CD4-positive, alpha-beta T cell (primary cell): ENCODE data around the gene FLRT1. TPM values are rescaled to one million over a fixed set of nuclear protein-coding genes. Genes with fewer than 3 reads are reported as not detected.

Experiments
- ATAC-seq: fragments of 200-7000 bp; cut with Tn5 transposase; one replicate; pipeline ENCODE4 v1.10.0; 2022; ENCODE audit warnings: mild to moderate bottlenecking; ENCODE audit not compliant: poor library complexity
- CTCF ChIA-PET: fragments of 350-600 bp; sonication (Branson Sonifier 250); formaldehyde crosslinking; loops from one replicate; lab custom pipeline; 2021; ENCODE audit warnings: antibody characterized with exemption, inconsistent platforms; lab: Charles Lee
- POLR2A ChIA-PET: fragments of 350-600 bp; sonication (Branson Sonifier 250); formaldehyde crosslinking; loops from one replicate; lab custom pipeline; 2021; ENCODE audit warnings: antibody characterized with exemption, inconsistent platforms; lab: Charles Lee
- DNase-seq, 14 experiments: peaks; one replicate each; pipeline ENCODE4 v3.0.0-alpha.2; 2013 to 2020; ENCODE audit warnings: mixed read lengths in 2 of 14
- H3K27ac ChIP-seq, 2 donors: one replicate each; pipeline versions ENCODE4 v1.5.1 to v1.7.0; 2013; ENCODE audit warnings: low read length in 2 of 2, low read depth in 1 of 2, mild to moderate bottlenecking in 1 of 2
- H3K27me3 ChIP-seq, 2 experiments: 1 replicate in 1 of 2; 2 replicates in 1 of 2; pipeline versions ENCODE4 v1.6.1 to v1.7.0; 2013; ENCODE audit warnings: low read length in 2 of 2, control low read depth in 1 of 2, mild to moderate bottlenecking in 1 of 2, moderate library complexity in 1 of 2; ENCODE audit not compliant: insufficient read depth in 2 of 2, control insufficient read depth in 1 of 2
- H3K36me3 ChIP-seq: one replicate; pipeline ENCODE4 v1.6.1; 2013; ENCODE audit warnings: low read length, control low read depth; ENCODE audit not compliant: insufficient read depth
- H3K4me1 ChIP-seq: one replicate; pipeline ENCODE4 v1.6.1; 2013; ENCODE audit warnings: low read length, control low read depth; ENCODE audit not compliant: insufficient read depth
- H3K4me3 ChIP-seq: one replicate; pipeline ENCODE4 v1.5.1; 2013; ENCODE audit warnings: mild to moderate bottlenecking, low read length, moderate library complexity
- H3K9me3 ChIP-seq, 2 experiments: 1 replicate in 1 of 2; 2 replicates in 1 of 2; pipeline versions ENCODE4 v1.6.1 to v1.7.0; 2013; ENCODE audit warnings: low read length in 2 of 2, mild to moderate bottlenecking in 2 of 2, control low read depth in 1 of 2, moderate library complexity in 1 of 2; ENCODE audit not compliant: control insufficient read depth in 1 of 2, insufficient read depth in 1 of 2
- H3K27ac Mint-ChIP-seq: one replicate; pipeline ENCODE4 v1.8.0; 2020; ENCODE audit warnings: mixed read lengths
- H3K27me3 Mint-ChIP-seq: one replicate; pipeline ENCODE4 v1.8.0; 2021; ENCODE audit warnings: mixed read lengths
- H3K36me3 Mint-ChIP-seq: one replicate; pipeline ENCODE4 v1.8.0; 2021; ENCODE audit warnings: low read depth, mixed read lengths
- H3K4me1 Mint-ChIP-seq: one replicate; pipeline ENCODE4 v1.8.0; 2021; ENCODE audit warnings: low read depth, mixed read lengths
- H3K4me3 Mint-ChIP-seq: one replicate; pipeline ENCODE4 v1.8.0; 2020; ENCODE audit warnings: mild to moderate bottlenecking, mixed read lengths
- H3K9me3 Mint-ChIP-seq: one replicate; pipeline ENCODE4 v1.8.0; 2020; ENCODE audit warnings: mixed read lengths
- CTCF ChIP-seq: fragments of 200-600 bp; IDR thresholded peaks from one replicate; pipeline ENCODE4 v1.8.0; 2022; ENCODE audit warnings: antibody characterized with exemption, mild to moderate bottlenecking
- intact Hi-C, 2 experiments: fragments of 100-400 bp; cut with DNase I in 1 of 2; cut with micrococcal nuclease in 1 of 2; formaldehyde crosslinking; loops; one replicate each; pipeline versions ENCODE4 v1.15.1 to v1.9.0; 2023 to 2025; cut with DNase I, micrococcal nuclease
- total RNA-seq, 174 experiments: library from RNA in 2 of 174; stranded (reverse) in 2 of 174; gene quantifications; one replicate each; pipeline ENCODE4 v1.2.3 and lab custom pipeline; 2021 to 2026

FLRT1 gene
- total RNA-seq, 2 experiments from 2014 or later = not detected

DNA sequence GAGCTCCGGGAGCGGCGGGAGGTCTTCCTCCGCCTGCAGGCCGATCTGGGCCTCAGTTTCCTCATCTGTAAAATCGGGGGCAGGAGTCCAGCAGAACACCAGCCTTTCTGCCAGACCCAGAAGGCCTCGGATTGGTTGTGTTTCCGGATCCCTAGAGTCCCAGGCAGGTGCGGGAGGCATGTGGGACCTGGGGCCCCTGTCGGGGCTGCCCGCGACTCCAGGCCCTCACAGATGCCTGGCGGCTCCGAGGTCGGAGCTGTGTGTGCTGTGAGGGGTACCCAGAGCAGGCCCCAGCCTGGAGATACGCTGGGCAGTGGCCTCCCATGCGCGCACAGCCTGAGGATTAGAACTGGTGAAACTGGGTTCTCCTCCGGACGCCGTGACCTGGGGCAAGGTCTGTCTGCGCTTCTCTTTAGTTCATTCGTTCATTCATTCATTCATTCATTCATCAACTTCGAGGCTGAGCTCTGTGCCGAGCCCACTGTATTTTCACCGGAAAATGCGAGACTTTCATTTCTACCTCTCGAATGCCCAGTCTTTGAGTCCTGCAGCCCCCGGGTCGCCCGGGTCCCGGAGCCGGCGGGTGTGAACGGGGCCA, 24.6 kb downstream of the FLRT1 start:
- Mint-ChIP-seq H3K4me3 (peak overlapping the region; percentile 20), H3K9me3 (no peaks in the 10 kb centered on the region), H3K4me1 (peaks cover 8% of the 10 kb centered on the region), H3K36me3 (no peaks in the 10 kb centered on the region), H3K27me3 (peaks cover 27% of the 10 kb centered on the region), H3K27ac (no peak overlapping the region)
- no peak for TF ChIP-seq CTCF
- no peak for ATAC-seq
- peak overlapping the region; percentile 51 for H3K4me3 ChIP-seq
- no peak for DNase-seq
- POLR2A ChIA-PET = interaction anchor here (1.1 kb wide), 1 partner anchor 60 kb away, joined by 3 read pairs; no protein-coding TSS in a partner anchor
- peaks cover 19 to 24% of the 10 kb centered on the region in 2 experiments for H3K27me3 ChIP-seq
- intact Hi-C loops = no loop called here
- H3K36me3 ChIP-seq = no peaks in the 10 kb centered on the region
- no peak overlapping the region for H3K27ac ChIP-seq
- peaks cover 0 to 11% of the 10 kb centered on the region in 2 experiments for H3K9me3 ChIP-seq
- CTCF ChIA-PET = no interaction called here
- peaks cover 13% of the 10 kb centered on the region for H3K4me1 ChIP-seq

- H3K4me3 Mint-ChIP-seq = peak overlapping the region; percentile 87
- ATAC-seq (peak; percentile 80), DNase-seq (peak; percentile 13 to 71 (median 38))
- H3K36me3 Mint-ChIP-seq = no peaks in the 10 kb centered on the region
- CTCF ChIA-PET = no interaction called here
- no peak overlapping the region for H3K27ac Mint-ChIP-seq
- H3K27me3 Mint-ChIP-seq = peaks cover 27% of the 10 kb centered on the region
- peaks cover 19 to 24% of the 10 kb centered on the region in 2 experiments for H3K27me3 ChIP-seq
- peaks cover 13% of the 10 kb centered on the region for H3K4me1 ChIP-seq
- H3K27ac ChIP-seq = no peak overlapping the region
- H3K9me3 ChIP-seq = peaks cover 0 to 11% of the 10 kb centered on the region in 2 experiments
- no peak for TF ChIP-seq CTCF
- no peaks in the 10 kb centered on the region for H3K36me3 ChIP-seq
- peaks cover 8% of the 10 kb centered on the region for H3K4me1 Mint-ChIP-seq
- intact Hi-C loops = no loop called here
- peak overlapping the region; percentile 51 for H3K4me3 ChIP-seq
- no peaks in the 10 kb centered on the region for H3K9me3 Mint-ChIP-seq
- POLR2A ChIA-PET = interaction anchor here (1.1 kb wide), 1 partner anchor 61 kb away, joined by 3 read pairs; no protein-coding TSS in a partner anchor
Measured at GRCh38 chr11:64060861-64061444, 25.2 kb downstream of the FLRT1 start.

- Mint-ChIP-seq H3K27ac (no peak overlapping the region), H3K27me3 (peaks cover 27% of the 10 kb centered on the region), H3K4me1 (peaks cover 8% of the 10 kb centered on the region), H3K36me3 (no peaks in the 10 kb centered on the region), H3K9me3 (no peaks in the 10 kb centered on the region), H3K4me3 (peak overlapping the region; percentile 27)
- Histone ChIP-seq H3K27ac (no peak overlapping the region), H3K4me3 (no peak overlapping the region), H3K27me3 (peaks cover 19 to 24% of the 10 kb centered on the region in 2 experiments), H3K36me3 (no peaks in the 10 kb centered on the region), H3K9me3 (peaks cover 0 to 11% of the 10 kb centered on the region in 2 experiments), H3K4me1 (peaks cover 13% of the 10 kb centered on the region)
- CTCF ChIA-PET = interaction anchor here (0.6 kb wide), 1 partner anchor 1719 kb away, joined by 3 read pairs; no protein-coding TSS in a partner anchor
- intact Hi-C loops = no loop called here
- no peak for TF ChIP-seq CTCF
- DNase-seq (no peak), ATAC-seq (no peak)
- POLR2A ChIA-PET = interaction anchor here (0.6 kb wide), 1 partner anchor 239 kb away, joined by 3 read pairs; no protein-coding TSS in a partner anchor
Measured at GRCh38 chr11:64062185-64063039, 26.7 kb downstream of the FLRT1 start.
